B cell (primary cell): ENCODE results near the gene CPA2. TPM values are rescaled to one million over a fixed set of nuclear protein-coding genes. Genes with fewer than 3 reads are reported as not detected.

Source experiments
- ATAC-seq: fragments of 200-7000 bp; cut with Tn5 transposase; one replicate; pipeline ENCODE4 v1.10.0; 2021; ENCODE audit warnings: low read depth, mild to moderate bottlenecking, moderate number of reproducible peaks, moderate library complexity
- CTCF ChIA-PET: fragments of 350-600 bp; sonication (Branson Sonifier 250); formaldehyde crosslinking; loops from one replicate; lab custom pipeline; 2021; ENCODE audit warnings: antibody characterized with exemption, inconsistent platforms; lab: Charles Lee
- POLR2A ChIA-PET: fragments of 350-600 bp; sonication (Branson Sonifier 250); formaldehyde crosslinking; loops from one replicate; lab custom pipeline; 2021; ENCODE audit warnings: antibody characterized with exemption; lab: Charles Lee
- DNase-seq: peaks from one replicate; pipeline ENCODE4 v3.0.0; 2013
- H2AFZ ChIP-seq: 2 replicates; pipeline ENCODE4 v1.6.1; 2012; ENCODE audit warnings: mild to moderate bottlenecking, low read depth, low read length; ENCODE audit not compliant: insufficient read depth, poor library complexity, severe bottlenecking
- H3K27ac ChIP-seq, 2 donors: 1 replicate in 1 of 2; 2 replicates in 1 of 2; pipeline ENCODE4 v1.5.1; 2012 to 2013; ENCODE audit warnings: low read length in 2 of 2, mild to moderate bottlenecking in 2 of 2, moderate library complexity in 1 of 2
- H3K27me3 ChIP-seq, 4 experiments: fragments of 200-600 bp in 1 of 4; sonication (generic) in 1 of 4; replicated peaks in 1 of 4; 1 replicate in 2 of 4; 2 replicates in 2 of 4; pipeline versions ENCODE4 v1.6.1 to v1.7.0; 2013 to 2016; ENCODE audit warnings: low read length in 3 of 4, mild to moderate bottlenecking in 2 of 4, mixed read lengths in 1 of 4, moderate library complexity in 1 of 4; ENCODE audit not compliant: insufficient read depth in 4 of 4, control insufficient read depth in 3 of 4; ENCODE audit errors: control extremely low read depth in 1 of 4
- H3K36me3 ChIP-seq, 2 experiments: replicated peaks in 1 of 2; 1 replicate in 1 of 2; 2 replicates in 1 of 2; pipeline versions ENCODE4 v1.6.1 to v1.7.1; 2013; ENCODE audit warnings: low read length in 1 of 2; ENCODE audit not compliant: insufficient read depth in 2 of 2, control insufficient read depth in 1 of 2; ENCODE audit errors: control extremely low read depth in 1 of 2, extremely low read depth in 1 of 2
- H3K4me1 ChIP-seq, 2 donors: fragments of 200-600 bp in 1 of 2; sonication (generic) in 1 of 2; 1 replicate in 1 of 2; 2 replicates in 1 of 2; pipeline versions ENCODE4 v1.5.1 to v1.6.1; 2013 to 2017; ENCODE audit warnings: low read length in 2 of 2; ENCODE audit not compliant: control insufficient read depth in 2 of 2, insufficient read depth in 2 of 2
- H3K4me2 ChIP-seq: replicated peaks from 2 replicates; pipeline ENCODE3; 2012; ENCODE audit warnings: mild to moderate bottlenecking, low read depth, low read length; ENCODE audit not compliant: poor library complexity, severe bottlenecking
- H3K4me3 ChIP-seq, 5 experiments: fragments of 200-600 bp in 1 of 5; sonication (generic) in 1 of 5; 1 replicate in 3 of 5; 2 replicates in 2 of 5; pipeline versions ENCODE4 v1.5.1 to v1.7.0; 2011 to 2016; ENCODE audit warnings: low read length in 4 of 5, mild to moderate bottlenecking in 4 of 5, low read depth in 2 of 5, control low read depth in 1 of 5, moderate library complexity in 1 of 5; ENCODE audit not compliant: insufficient read depth in 1 of 5; ENCODE audit errors: control extremely low read depth in 1 of 5, extremely low read depth in 1 of 5
- H3K79me2 ChIP-seq: fragments of 200-600 bp; sonication (generic); one replicate; pipeline ENCODE4 v1.6.0; 2016; ENCODE audit warnings: low read length; ENCODE audit not compliant: control insufficient read depth, insufficient read depth
- H3K9ac ChIP-seq: fragments of 200-600 bp; sonication (generic); 2 replicates; pipeline ENCODE4 v1.6.1; 2017; ENCODE audit warnings: mild to moderate bottlenecking, low read length, moderate library complexity
- H3K9me3 ChIP-seq, 3 donors: one replicate each; pipeline versions ENCODE4 v1.6.1 to v1.7.1; 2013; ENCODE audit warnings: low read length in 2 of 3; ENCODE audit not compliant: control insufficient read depth in 2 of 3, insufficient read depth in 1 of 3; ENCODE audit errors: control extremely low read depth in 1 of 3
- H4K20me1 ChIP-seq: 2 replicates; pipeline ENCODE4 v1.6.0; 2012; ENCODE audit warnings: mild to moderate bottlenecking, low read length; ENCODE audit not compliant: insufficient read depth, control insufficient read depth, poor library complexity, severe bottlenecking
- H3K27ac Mint-ChIP-seq: one replicate; pipeline ENCODE4 v1.8.0; 2021; ENCODE audit warnings: mixed read lengths
- H3K27me3 Mint-ChIP-seq: one replicate; pipeline ENCODE4 v1.8.0; 2021; ENCODE audit warnings: mixed read lengths
- H3K4me1 Mint-ChIP-seq: one replicate; pipeline ENCODE4 v1.8.0; 2021; ENCODE audit warnings: mixed read lengths
- H3K4me3 Mint-ChIP-seq: one replicate; pipeline ENCODE4 v1.8.0; 2021; ENCODE audit warnings: mixed read lengths
- H3K9me3 Mint-ChIP-seq: one replicate; pipeline ENCODE4 v1.8.0; 2022; ENCODE audit warnings: mixed read lengths; ENCODE audit not compliant: insufficient read depth
- EZH2 ChIP-seq: IDR thresholded peaks from 2 replicates; pipeline ENCODE4 v1.6.1; 2012; ENCODE audit warnings: borderline replicate concordance, low read depth, mild to moderate bottlenecking, moderate library complexity, low read length; ENCODE audit not compliant: insufficient read depth, poor library complexity, severe bottlenecking
- WGBS: methylation state at CpG from one replicate; pipeline ENCODE4 v1.1.5; 2013; ENCODE audit warnings: missing lambda C conversion rate; ENCODE audit not compliant: insufficient coverage; 5-methylcytosine and 5-hydroxymethylcytosine counted together
- intact Hi-C: fragments of 100-400 bp; cut with micrococcal nuclease; formaldehyde crosslinking; loops from one replicate; pipeline ENCODE4 v1.10.0; 2022
- polyA plus RNA-seq: library from polyadenylated mRNA; depleted of rRNA; stranded (reverse); fragments of >200 nt; gene quantifications from 2 replicates; pipeline ENCODE4 v1.2.3, GENCODE V29; 2012
- total RNA-seq, 2 donors: library from RNA; stranded (reverse); fragments of 120-200 nt in 1 of 2; gene quantifications; 1 replicate in 1 of 2; 2 replicates in 1 of 2; pipeline versions ENCODE4 v1.2.3 to v1.2.4, GENCODE V29; 2013 to 2022
- TF ChIP-seq, protein P1 (sequence below): fragments of 200-600 bp; IDR thresholded peaks from one replicate; pipeline ENCODE4 v1.8.0; 2022; ENCODE audit warnings: antibody characterized with exemption, mild to moderate bottlenecking

Gene CPA2
- total and polyA plus RNA-seq, 2 donors (not counting 1 experiment from before 2014, with no cell fraction given), result not detected

DNA sequence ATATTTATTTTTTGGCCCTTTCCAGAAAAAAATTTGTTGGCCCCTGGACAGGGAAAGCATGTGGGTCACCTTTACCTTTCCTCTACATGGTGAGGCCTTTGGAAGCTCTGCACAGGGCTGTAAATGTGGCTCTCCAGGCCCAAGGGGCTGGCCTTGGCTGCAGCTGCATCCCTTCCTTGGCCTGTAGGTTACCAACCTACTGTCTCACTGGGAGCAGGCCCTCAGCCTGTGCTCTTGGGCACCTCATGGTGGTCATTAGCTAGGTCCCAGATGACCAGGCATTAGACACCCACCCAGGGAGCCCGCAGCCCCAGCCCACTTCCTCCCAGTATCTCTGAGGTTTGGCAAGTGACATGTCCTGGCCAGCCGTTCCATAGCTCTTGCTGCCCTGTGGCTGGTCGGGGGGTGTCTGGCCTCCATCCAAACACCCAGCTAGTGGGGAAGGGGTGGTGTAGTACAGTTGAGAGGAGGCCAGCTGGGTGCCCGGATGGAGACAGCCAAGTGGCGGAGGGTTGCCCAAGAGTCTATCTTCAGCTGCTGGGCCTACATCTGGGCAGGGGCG lies 70.8 kb downstream of the CPA2 start:
- intact Hi-C loops, result no loop called here
- CTCF ChIA-PET, result interaction anchor here (0.9 kb wide), 1 partner anchor 9 kb away, joined by 3 read pairs; no protein-coding TSS in a partner anchor
- Mint-ChIP-seq H3K4me1 (no peaks in the 10 kb centered on the region), H3K27me3 (no peaks in the 10 kb centered on the region), H3K4me3 (no peak overlapping the region), H3K27ac (no peak overlapping the region), H3K9me3 (no peaks in the 10 kb centered on the region)
- Histone ChIP-seq H3K4me2 (no peak overlapping the region), H3K27ac (no peak overlapping the region), H3K36me3 (no peaks in the 10 kb centered on the region), H3K4me1 (no peaks in the 10 kb centered on the region), H3K79me2 (no peaks in the 10 kb centered on the region), H2AFZ (no peak overlapping the region), H4K20me1 (no peaks in the 10 kb centered on the region), H3K27me3 (peaks cover 0 to 2% (median 0%) of the 10 kb centered on the region in 4 experiments), H3K9ac (no peak overlapping the region), H3K4me3 (no peak overlapping the region), H3K9me3 (peaks cover 0 to 5% (median 0%) of the 10 kb centered on the region in 3 donors)
- DNase-seq, result no peak
- POLR2A ChIA-PET, result no interaction called here
- TF ChIP-seq EZH2, result no peak
- TF ChIP-seq, protein P1, sequence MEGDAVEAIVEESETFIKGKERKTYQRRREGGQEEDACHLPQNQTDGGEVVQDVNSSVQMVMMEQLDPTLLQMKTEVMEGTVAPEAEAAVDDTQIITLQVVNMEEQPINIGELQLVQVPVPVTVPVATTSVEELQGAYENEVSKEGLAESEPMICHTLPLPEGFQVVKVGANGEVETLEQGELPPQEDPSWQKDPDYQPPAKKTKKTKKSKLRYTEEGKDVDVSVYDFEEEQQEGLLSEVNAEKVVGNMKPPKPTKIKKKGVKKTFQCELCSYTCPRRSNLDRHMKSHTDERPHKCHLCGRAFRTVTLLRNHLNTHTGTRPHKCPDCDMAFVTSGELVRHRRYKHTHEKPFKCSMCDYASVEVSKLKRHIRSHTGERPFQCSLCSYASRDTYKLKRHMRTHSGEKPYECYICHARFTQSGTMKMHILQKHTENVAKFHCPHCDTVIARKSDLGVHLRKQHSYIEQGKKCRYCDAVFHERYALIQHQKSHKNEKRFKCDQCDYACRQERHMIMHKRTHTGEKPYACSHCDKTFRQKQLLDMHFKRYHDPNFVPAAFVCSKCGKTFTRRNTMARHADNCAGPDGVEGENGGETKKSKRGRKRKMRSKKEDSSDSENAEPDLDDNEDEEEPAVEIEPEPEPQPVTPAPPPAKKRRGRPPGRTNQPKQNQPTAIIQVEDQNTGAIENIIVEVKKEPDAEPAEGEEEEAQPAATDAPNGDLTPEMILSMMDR, result no peak
- 90% methylated on average over 5 of the region's 6 CpGs for WGBS
- no peak for ATAC-seq

GRCh38 chr7:130338233-130338632 lies 71.6 kb downstream of the CPA2 start:
- Histone ChIP-seq H3K79me2 (no peaks in the 10 kb centered on the region), H3K9me3 (peaks cover 0 to 5% (median 0%) of the 10 kb centered on the region in 3 donors), H3K4me2 (no peak overlapping the region), H3K4me3 (no peak overlapping the region), H3K4me1 (no peaks in the 10 kb centered on the region), H3K36me3 (no peaks in the 10 kb centered on the region), H4K20me1 (no peaks in the 10 kb centered on the region), H3K9ac (no peak overlapping the region), H3K27ac (no peak overlapping the region), H3K27me3 (peaks cover 0 to 2% (median 0%) of the 10 kb centered on the region in 4 experiments), H2AFZ (no peak overlapping the region)
- H3K9me3 Mint-ChIP-seq, result no peaks in the 10 kb centered on the region
- ChIA-PET CTCF (interaction anchor here (0.9 kb wide), 1 partner anchor 10 kb away, joined by 3 read pairs; no protein-coding TSS in a partner anchor), POLR2A (no interaction called here)
- no peak overlapping the region for H3K27ac Mint-ChIP-seq
- intact Hi-C loops, result no loop called here
- TF ChIP-seq, protein P1, result no peak
- no peak for TF ChIP-seq EZH2
- 78% methylated on average over 1 of the region's 3 CpGs for WGBS
- H3K4me3 Mint-ChIP-seq, result no peak overlapping the region
- DNase-seq, result no peak
- no peak for ATAC-seq
- H3K4me1 Mint-ChIP-seq, result no peaks in the 10 kb centered on the region
- H3K27me3 Mint-ChIP-seq, result no peaks in the 10 kb centered on the region

Other genes starting within 250 kb of the CPA2 start
- 22.5 and 27.1 TPM in 2 replicates for gene ZC3HC1, start 215.5 kb upstream of the CPA2 start, total RNA-seq
- 14.2 and 16.3 TPM in 2 replicates for gene ZC3HC1, start 215.5 kb upstream of the CPA2 start, polyA plus RNA-seq
- gene KLHDC10, start 196.3 kb upstream of the CPA2 start, total RNA-seq, result 25.3 and 25.7 TPM in 2 replicates
- 7.1 and 8.9 TPM in 2 replicates for gene KLHDC10, start 196.3 kb upstream of the CPA2 start, polyA plus RNA-seq
- gene TMEM209, start 61.5 kb upstream of the CPA2 start, total RNA-seq, result 33.2 and 35.8 TPM in 2 replicates
- gene TMEM209, start 61.5 kb upstream of the CPA2 start, polyA plus RNA-seq, result 15.8 and 16.5 TPM in 2 replicates
- not detected in 2 replicates for gene SSMEM1, start 59.0 kb upstream of the CPA2 start, total RNA-seq
- not detected in 2 replicates for gene SSMEM1, start 59.0 kb upstream of the CPA2 start, polyA plus RNA-seq
- gene CPA4, start 26.3 kb downstream of the CPA2 start, total RNA-seq, result not detected in 2 replicates
- not detected in 2 replicates for gene CPA4, start 26.3 kb downstream of the CPA2 start, polyA plus RNA-seq
- not detected in 2 replicates for gene CPA5, start 78.0 kb downstream of the CPA2 start, total RNA-seq
- 0.13 TPM in 1 of 2 replicates, not detected in the other for gene CPA5, start 78.0 kb downstream of the CPA2 start, polyA plus RNA-seq
- gene CPA1, start 113.6 kb downstream of the CPA2 start, total RNA-seq, result not detected in 2 replicates
- gene CPA1, start 113.6 kb downstream of the CPA2 start, polyA plus RNA-seq, result not detected in 2 replicates
- 5.9 and 6.1 TPM in 2 replicates for gene CEP41, start 174.2 kb downstream of the CPA2 start, total RNA-seq
- 2.7 and 3.4 TPM in 2 replicates for gene CEP41, start 174.2 kb downstream of the CPA2 start, polyA plus RNA-seq
- 6.6 and 6.7 TPM in 2 replicates for gene MEST, start 225.2 kb downstream of the CPA2 start, total RNA-seq
- 2.1 and 2.5 TPM in 2 replicates for gene MEST, start 225.2 kb downstream of the CPA2 start, polyA plus RNA-seq